ENCODE results near the gene SRSF9. TPM values are rescaled to one million over a fixed set of nuclear protein-coding genes. Genes with fewer than 3 reads are reported as not detected.

SRSF9 gene
- polyA plus RNA-seq, 1 of the 3 experiments (the other 2 are of a cell fraction), result 210 TPM

DNA sequence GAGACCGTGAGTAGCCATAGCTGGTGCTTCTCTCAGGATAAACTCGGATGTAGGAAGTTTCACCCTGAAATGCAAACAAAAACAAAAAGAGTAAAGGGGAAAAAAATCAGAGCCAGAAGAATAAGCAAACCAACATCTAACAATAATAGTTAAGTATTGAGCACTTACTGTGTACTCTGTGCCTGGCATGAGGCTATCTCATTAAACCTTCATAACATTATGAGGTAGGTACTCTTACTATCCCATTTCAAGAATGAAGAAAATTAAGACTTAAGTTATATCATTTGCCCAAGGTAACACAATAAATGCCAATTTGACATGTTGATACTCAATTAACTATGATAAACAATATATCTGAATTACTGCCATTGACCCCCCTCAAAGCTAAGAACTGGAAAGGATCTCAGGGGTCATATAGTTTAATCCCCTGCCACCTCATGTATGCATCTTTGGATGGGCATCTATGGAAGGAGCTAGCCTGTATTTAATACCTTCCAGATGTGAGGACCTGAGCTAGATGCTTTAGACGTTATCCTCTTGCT lies 7.4 kb downstream of the SRSF9 start:
- H3K36me3 ChIP-seq (replicated peaks in 1 of 2; ENCODE audit: control insufficient read depth in 1 of 2, insufficient read depth in 2 of 2, low read length in 1 of 2), result peaks cover 69 to 82% of the 10 kb centered on the region in 2 experiments
- no peak overlapping the region for H3K9ac ChIP-seq
- peaks cover 41% of the 10 kb centered on the region for H3F3A ChIP-seq (replicated peaks; ENCODE audit: insufficient read depth)
- no peaks in the 10 kb centered on the region for H3K27me3 ChIP-seq (ENCODE audit: insufficient read depth)
- no peaks in the 10 kb centered on the region for H3K9me3 ChIP-seq
- no peak overlapping the region for H3K4me3 ChIP-seq (ENCODE audit: low read depth in 2 of 2, low read length in 1 of 2)
- H3K4me2 ChIP-seq, result no peak overlapping the region
- ChIA-PET CTCF (interaction anchor here (1.0 to 1.4 kb wide), 2 partner anchors 9 to 22 kb away, joined by 4 read pairs; no protein-coding TSS in a partner anchor), POLR2A (no interaction called here)
- peaks cover 33% of the 10 kb centered on the region for H4K20me1 ChIP-seq (ENCODE audit: insufficient read depth)
- H2AFZ ChIP-seq (ENCODE audit: low read depth), result no peak overlapping the region
- DNase-seq, result no peak
- TF ChIP-seq NRF1 (IDR thresholded peaks at IDR 0.05; ENCODE audit: low read depth, low read length) (no peak), FOSL2 (IDR thresholded peaks at IDR 0.05; ENCODE audit: borderline replicate concordance, low read depth) (no peak)
- TF ChIP-seq, protein P1, sequence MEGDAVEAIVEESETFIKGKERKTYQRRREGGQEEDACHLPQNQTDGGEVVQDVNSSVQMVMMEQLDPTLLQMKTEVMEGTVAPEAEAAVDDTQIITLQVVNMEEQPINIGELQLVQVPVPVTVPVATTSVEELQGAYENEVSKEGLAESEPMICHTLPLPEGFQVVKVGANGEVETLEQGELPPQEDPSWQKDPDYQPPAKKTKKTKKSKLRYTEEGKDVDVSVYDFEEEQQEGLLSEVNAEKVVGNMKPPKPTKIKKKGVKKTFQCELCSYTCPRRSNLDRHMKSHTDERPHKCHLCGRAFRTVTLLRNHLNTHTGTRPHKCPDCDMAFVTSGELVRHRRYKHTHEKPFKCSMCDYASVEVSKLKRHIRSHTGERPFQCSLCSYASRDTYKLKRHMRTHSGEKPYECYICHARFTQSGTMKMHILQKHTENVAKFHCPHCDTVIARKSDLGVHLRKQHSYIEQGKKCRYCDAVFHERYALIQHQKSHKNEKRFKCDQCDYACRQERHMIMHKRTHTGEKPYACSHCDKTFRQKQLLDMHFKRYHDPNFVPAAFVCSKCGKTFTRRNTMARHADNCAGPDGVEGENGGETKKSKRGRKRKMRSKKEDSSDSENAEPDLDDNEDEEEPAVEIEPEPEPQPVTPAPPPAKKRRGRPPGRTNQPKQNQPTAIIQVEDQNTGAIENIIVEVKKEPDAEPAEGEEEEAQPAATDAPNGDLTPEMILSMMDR (IDR thresholded peaks at IDR 0.05), result no peak
- TF ChIP-seq, protein P2, sequence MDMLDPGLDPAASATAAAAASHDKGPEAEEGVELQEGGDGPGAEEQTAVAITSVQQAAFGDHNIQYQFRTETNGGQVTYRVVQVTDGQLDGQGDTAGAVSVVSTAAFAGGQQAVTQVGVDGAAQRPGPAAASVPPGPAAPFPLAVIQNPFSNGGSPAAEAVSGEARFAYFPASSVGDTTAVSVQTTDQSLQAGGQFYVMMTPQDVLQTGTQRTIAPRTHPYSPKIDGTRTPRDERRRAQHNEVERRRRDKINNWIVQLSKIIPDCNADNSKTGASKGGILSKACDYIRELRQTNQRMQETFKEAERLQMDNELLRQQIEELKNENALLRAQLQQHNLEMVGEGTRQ (IDR thresholded peaks at IDR 0.05; ENCODE audit: borderline replicate concordance, low read depth, low read length), result no peak
- WGBS (ENCODE audit: low lambda C conversion rate), result 86% methylated on average over 3 of the region's 3 CpGs
- no peak overlapping the region for H3K27ac ChIP-seq (ENCODE audit: low read depth in 2 of 2, low read length in 1 of 2)
- no peaks in the 10 kb centered on the region for H3K4me1 ChIP-seq (ENCODE audit: control insufficient read depth in 1 of 2, insufficient read depth in 2 of 2, low read depth in 1 of 2, low read length in 1 of 2)
- no peaks in the 10 kb centered on the region for H3K9me2 ChIP-seq
- peaks cover 48% of the 10 kb centered on the region for H3K79me2 ChIP-seq (ENCODE audit: insufficient read depth)

DNA sequence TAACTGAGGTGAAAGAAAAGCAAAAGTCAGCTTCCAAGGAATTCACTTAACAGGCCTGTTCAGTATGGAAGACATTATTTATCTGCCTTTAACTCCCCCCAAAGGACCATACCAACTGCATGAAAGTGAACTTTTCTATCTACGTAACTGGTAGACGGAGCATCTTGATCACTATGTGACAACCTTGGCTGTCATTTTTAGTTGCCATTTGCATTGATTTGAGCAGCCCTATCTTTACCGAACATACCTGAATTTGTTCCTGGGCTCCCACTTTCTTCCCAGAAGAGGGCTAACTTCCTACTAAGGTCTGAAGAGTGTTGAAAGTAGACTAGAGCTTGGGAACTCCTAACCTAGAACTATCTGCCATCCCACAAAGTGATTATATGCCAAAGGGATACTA lies 9.4 kb downstream of the SRSF9 start:
- Histone ChIP-seq H3K27me3 (ENCODE audit: insufficient read depth) (no peaks in the 10 kb centered on the region), H3K27ac (ENCODE audit: low read depth in 2 of 2, low read length in 1 of 2) (no peak overlapping the region), H4K20me1 (ENCODE audit: insufficient read depth) (peaks cover 23% of the 10 kb centered on the region), H3F3A (replicated peaks; ENCODE audit: insufficient read depth) (peaks cover 47% of the 10 kb centered on the region), H3K9me2 (no peaks in the 10 kb centered on the region), H3K9ac (no peak overlapping the region), H3K4me1 (ENCODE audit: control insufficient read depth in 1 of 2, insufficient read depth in 2 of 2, low read depth in 1 of 2, low read length in 1 of 2) (no peaks in the 10 kb centered on the region), H3K36me3 (replicated peaks in 1 of 2; ENCODE audit: control insufficient read depth in 1 of 2, insufficient read depth in 2 of 2, low read length in 1 of 2) (peaks cover 75 to 78% of the 10 kb centered on the region in 2 experiments), H3K9me3 (no peaks in the 10 kb centered on the region), H3K79me2 (ENCODE audit: insufficient read depth) (peaks cover 31% of the 10 kb centered on the region), H3K4me2 (no peak overlapping the region), H3K4me3 (ENCODE audit: low read depth in 2 of 2, low read length in 1 of 2) (no peak overlapping the region), H2AFZ (ENCODE audit: low read depth) (no peak overlapping the region)
- CTCF ChIA-PET, result interaction anchor here (5.5 kb wide), 1 partner anchor 8 kb away, joined by 52 read pairs; the partner anchor contains the start of gene SRSF9
- TF ChIP-seq RXRA (IDR thresholded peaks at IDR 0.05; ENCODE audit: borderline replicate concordance, low read depth) (no peak), MXI1 (IDR thresholded peaks at IDR 0.05; ENCODE audit: low read depth, low read length) (no peak), YY1 (IDR thresholded peaks at IDR 0.05; ENCODE audit: low read depth) (no peak)
- TF ChIP-seq, protein P3, sequence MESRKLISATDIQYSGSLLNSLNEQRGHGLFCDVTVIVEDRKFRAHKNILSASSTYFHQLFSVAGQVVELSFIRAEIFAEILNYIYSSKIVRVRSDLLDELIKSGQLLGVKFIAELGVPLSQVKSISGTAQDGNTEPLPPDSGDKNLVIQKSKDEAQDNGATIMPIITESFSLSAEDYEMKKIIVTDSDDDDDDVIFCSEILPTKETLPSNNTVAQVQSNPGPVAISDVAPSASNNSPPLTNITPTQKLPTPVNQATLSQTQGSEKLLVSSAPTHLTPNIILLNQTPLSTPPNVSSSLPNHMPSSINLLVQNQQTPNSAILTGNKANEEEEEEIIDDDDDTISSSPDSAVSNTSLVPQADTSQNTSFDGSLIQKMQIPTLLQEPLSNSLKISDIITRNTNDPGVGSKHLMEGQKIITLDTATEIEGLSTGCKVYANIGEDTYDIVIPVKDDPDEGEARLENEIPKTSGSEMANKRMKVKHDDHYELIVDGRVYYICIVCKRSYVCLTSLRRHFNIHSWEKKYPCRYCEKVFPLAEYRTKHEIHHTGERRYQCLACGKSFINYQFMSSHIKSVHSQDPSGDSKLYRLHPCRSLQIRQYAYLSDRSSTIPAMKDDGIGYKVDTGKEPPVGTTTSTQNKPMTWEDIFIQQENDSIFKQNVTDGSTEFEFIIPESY (IDR thresholded peaks at IDR 0.05; ENCODE audit: borderline replicate concordance, low read depth), result no peak
- POLR2A ChIA-PET, result no interaction called here
- 92% methylated on average over 3 of the region's 3 CpGs for WGBS (ENCODE audit: low lambda C conversion rate)
- no peak for DNase-seq
